WTC11 (cell line): ENCODE results near the gene JAGN1. TPM values are rescaled to one million over a fixed set of nuclear protein-coding genes. Genes with fewer than 3 reads are reported as not detected.
A peak's percentile ranks its signal among the peaks of the same experiment; 100 is the strongest.

Experiments used
- AR ChIP-seq: fragments of 250-450 bp; sonication (Bioruptor Pico); IDR thresholded peaks from 2 replicates; pipeline ENCODE4 v1.9.0; 2021; ENCODE audit warnings: mild to moderate bottlenecking
- E2F4 ChIP-seq: sonication (generic); formaldehyde crosslinking; IDR thresholded peaks from 2 replicates; pipeline ENCODE4 v1.8.1; 2022; ENCODE audit warnings: low read depth, mild to moderate bottlenecking, moderate library complexity, missing genetic modification reagents, borderline replicate concordance
- ELF4 ChIP-seq: sonication (generic); formaldehyde crosslinking; IDR thresholded peaks from 2 replicates; pipeline ENCODE4 v1.8.1; 2022; ENCODE audit warnings: low read depth, mild to moderate bottlenecking, moderate library complexity, missing genetic modification reagents
- GRHL2 ChIP-seq: fragments of 250-450 bp; sonication (Bioruptor Pico); IDR thresholded peaks from 2 replicates; pipeline ENCODE4 v1.8.0; 2022; ENCODE audit warnings: mild to moderate bottlenecking, moderate library complexity; ENCODE audit not compliant: insufficient replicate concordance, severe bottlenecking
- IRF2 ChIP-seq: sonication (generic); formaldehyde crosslinking; IDR thresholded peaks from 2 replicates; pipeline ENCODE4 v1.8.0; 2022; ENCODE audit warnings: low read depth, missing genetic modification reagents, borderline replicate concordance
- MAX ChIP-seq: sonication (generic); formaldehyde crosslinking; IDR thresholded peaks from 2 replicates; pipeline ENCODE4 v1.8.0; 2022; ENCODE audit warnings: mild to moderate bottlenecking, missing genetic modification reagents
- TEAD4 ChIP-seq: sonication (generic); formaldehyde crosslinking; IDR thresholded peaks from 2 replicates; pipeline ENCODE4 v1.8.0; 2022; ENCODE audit warnings: mild to moderate bottlenecking, missing genetic modification reagents
- ZNF263 ChIP-seq: sonication (generic); formaldehyde crosslinking; IDR thresholded peaks from 2 replicates; pipeline ENCODE4 v1.8.1; 2022; ENCODE audit warnings: low read depth, mild to moderate bottlenecking, moderate library complexity, missing genetic modification reagents
- ZNF671 ChIP-seq: fragments of 250-450 bp; sonication (Bioruptor Pico); IDR thresholded peaks from 2 replicates; pipeline ENCODE4 v1.8.0; 2021; ENCODE audit warnings: mild to moderate bottlenecking
- total RNA-seq: library from RNA; stranded (reverse); gene quantifications from 3 replicates; pipeline ENCODE4 v1.2.3, GENCODE V29; 2021
- TF ChIP-seq, protein P1 (sequence below): sonication (generic); formaldehyde crosslinking; IDR thresholded peaks from 2 replicates; pipeline ENCODE4 v1.8.1; 2023; ENCODE audit warnings: mild to moderate bottlenecking, missing genetic modification reagents, borderline replicate concordance
- TF ChIP-seq, protein P2 (sequence below): sonication (generic); formaldehyde crosslinking; conservative IDR thresholded peaks from 2 replicates; pipeline ENCODE4 v1.8.1; 2023; ENCODE audit warnings: mild to moderate bottlenecking, low read depth, missing genetic modification reagents, moderate library complexity
- TF ChIP-seq, protein P3 (sequence below): fragments of 200-600 bp; IDR thresholded peaks from 2 replicates; pipeline ENCODE4 v1.8.0; 2022; ENCODE audit warnings: antibody characterized with exemption
- TF ChIP-seq, protein P4 (sequence below): sonication (generic); formaldehyde crosslinking; IDR thresholded peaks from 2 replicates; pipeline ENCODE4 v1.8.0; 2022; ENCODE audit warnings: mild to moderate bottlenecking, missing genetic modification reagents
- TF ChIP-seq, protein P5 (sequence below): fragments of 250-450 bp; sonication (Bioruptor Pico); conservative IDR thresholded peaks from 2 replicates; pipeline ENCODE4 v1.9.0; 2021; ENCODE audit warnings: mild to moderate bottlenecking
- TF ChIP-seq, protein P6 (sequence below): sonication (generic); formaldehyde crosslinking; IDR thresholded peaks from 2 replicates; pipeline ENCODE4 v1.8.1; 2022; ENCODE audit warnings: low read depth, missing genetic modification reagents, borderline replicate concordance
- TF ChIP-seq, protein P7 (sequence below): sonication (generic); formaldehyde crosslinking; IDR thresholded peaks from 2 replicates; pipeline ENCODE4 v1.8.1; 2023; ENCODE audit warnings: mild to moderate bottlenecking, missing genetic modification reagents

The JAGN1 gene
- total RNA-seq, 1 experiment from 2014 or later, result 25.6 TPM

DNA sequence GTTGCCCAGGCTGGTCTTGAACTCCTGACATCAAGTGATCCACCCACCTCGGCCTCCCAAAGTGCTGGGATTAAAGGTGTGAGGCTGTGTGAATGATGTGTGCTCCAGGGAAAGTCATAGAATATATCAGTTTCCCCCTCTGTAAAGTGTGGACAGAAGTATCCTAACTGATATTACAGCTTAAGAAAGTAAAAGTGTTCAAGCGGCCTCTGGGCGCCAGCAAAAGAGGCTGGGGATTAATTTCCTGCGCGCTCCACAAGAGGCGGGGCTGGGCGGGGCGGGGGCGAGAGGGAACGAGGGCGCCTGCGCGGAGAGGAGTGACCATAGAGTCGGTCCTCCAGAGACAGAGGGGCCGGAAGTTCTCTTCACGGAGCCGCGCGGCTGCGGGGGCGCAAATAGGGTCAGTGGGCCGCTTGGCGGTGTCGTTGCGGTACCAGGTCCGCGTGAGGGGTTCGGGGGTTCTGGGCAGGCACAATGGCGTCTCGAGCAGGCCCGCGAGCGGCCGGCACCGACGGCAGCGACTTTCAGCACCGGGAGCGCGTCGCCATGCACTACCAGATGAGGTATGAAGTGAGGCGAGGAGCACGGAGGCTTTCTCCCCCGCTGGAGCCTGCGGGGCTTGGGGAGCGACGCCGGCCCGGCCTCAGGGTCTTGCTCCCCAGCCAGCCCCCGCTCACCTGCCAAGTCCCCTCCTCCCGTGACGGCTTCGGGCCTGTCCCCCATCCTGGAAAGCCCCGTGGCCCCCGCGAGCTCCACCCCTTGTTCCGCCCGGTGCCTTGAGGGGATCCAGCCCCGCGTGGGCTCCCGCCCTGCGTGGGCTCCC is at the start of gene JAGN1 (continued):
- TF ChIP-seq AR (CRISPR knock-in tag), result no peak
- no peak for TF ChIP-seq ZNF671 (CRISPR knock-in tag)
- TF ChIP-seq MAX (CRISPR knock-in tag), result peak; percentile 81
- no peak for TF ChIP-seq ZNF263 (CRISPR knock-in tag)
- TF ChIP-seq, protein P1, sequence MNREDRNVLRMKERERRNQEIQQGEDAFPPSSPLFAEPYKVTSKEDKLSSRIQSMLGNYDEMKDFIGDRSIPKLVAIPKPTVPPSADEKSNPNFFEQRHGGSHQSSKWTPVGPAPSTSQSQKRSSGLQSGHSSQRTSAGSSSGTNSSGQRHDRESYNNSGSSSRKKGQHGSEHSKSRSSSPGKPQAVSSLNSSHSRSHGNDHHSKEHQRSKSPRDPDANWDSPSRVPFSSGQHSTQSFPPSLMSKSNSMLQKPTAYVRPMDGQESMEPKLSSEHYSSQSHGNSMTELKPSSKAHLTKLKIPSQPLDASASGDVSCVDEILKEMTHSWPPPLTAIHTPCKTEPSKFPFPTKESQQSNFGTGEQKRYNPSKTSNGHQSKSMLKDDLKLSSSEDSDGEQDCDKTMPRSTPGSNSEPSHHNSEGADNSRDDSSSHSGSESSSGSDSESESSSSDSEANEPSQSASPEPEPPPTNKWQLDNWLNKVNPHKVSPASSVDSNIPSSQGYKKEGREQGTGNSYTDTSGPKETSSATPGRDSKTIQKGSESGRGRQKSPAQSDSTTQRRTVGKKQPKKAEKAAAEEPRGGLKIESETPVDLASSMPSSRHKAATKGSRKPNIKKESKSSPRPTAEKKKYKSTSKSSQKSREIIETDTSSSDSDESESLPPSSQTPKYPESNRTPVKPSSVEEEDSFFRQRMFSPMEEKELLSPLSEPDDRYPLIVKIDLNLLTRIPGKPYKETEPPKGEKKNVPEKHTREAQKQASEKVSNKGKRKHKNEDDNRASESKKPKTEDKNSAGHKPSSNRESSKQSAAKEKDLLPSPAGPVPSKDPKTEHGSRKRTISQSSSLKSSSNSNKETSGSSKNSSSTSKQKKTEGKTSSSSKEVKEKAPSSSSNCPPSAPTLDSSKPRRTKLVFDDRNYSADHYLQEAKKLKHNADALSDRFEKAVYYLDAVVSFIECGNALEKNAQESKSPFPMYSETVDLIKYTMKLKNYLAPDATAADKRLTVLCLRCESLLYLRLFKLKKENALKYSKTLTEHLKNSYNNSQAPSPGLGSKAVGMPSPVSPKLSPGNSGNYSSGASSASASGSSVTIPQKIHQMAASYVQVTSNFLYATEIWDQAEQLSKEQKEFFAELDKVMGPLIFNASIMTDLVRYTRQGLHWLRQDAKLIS (CRISPR knock-in tag), result no peak
- TF ChIP-seq TEAD4, result no peak; the same call in 1 of the 2 replicates
- no peak for TF ChIP-seq IRF2 (CRISPR knock-in tag)
- TF ChIP-seq, protein P2, sequence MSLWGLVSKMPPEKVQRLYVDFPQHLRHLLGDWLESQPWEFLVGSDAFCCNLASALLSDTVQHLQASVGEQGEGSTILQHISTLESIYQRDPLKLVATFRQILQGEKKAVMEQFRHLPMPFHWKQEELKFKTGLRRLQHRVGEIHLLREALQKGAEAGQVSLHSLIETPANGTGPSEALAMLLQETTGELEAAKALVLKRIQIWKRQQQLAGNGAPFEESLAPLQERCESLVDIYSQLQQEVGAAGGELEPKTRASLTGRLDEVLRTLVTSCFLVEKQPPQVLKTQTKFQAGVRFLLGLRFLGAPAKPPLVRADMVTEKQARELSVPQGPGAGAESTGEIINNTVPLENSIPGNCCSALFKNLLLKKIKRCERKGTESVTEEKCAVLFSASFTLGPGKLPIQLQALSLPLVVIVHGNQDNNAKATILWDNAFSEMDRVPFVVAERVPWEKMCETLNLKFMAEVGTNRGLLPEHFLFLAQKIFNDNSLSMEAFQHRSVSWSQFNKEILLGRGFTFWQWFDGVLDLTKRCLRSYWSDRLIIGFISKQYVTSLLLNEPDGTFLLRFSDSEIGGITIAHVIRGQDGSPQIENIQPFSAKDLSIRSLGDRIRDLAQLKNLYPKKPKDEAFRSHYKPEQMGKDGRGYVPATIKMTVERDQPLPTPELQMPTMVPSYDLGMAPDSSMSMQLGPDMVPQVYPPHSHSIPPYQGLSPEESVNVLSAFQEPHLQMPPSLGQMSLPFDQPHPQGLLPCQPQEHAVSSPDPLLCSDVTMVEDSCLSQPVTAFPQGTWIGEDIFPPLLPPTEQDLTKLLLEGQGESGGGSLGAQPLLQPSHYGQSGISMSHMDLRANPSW (CRISPR knock-in tag), result no peak
- no peak for TF ChIP-seq E2F4 (CRISPR knock-in tag)
- TF ChIP-seq, protein P3, sequence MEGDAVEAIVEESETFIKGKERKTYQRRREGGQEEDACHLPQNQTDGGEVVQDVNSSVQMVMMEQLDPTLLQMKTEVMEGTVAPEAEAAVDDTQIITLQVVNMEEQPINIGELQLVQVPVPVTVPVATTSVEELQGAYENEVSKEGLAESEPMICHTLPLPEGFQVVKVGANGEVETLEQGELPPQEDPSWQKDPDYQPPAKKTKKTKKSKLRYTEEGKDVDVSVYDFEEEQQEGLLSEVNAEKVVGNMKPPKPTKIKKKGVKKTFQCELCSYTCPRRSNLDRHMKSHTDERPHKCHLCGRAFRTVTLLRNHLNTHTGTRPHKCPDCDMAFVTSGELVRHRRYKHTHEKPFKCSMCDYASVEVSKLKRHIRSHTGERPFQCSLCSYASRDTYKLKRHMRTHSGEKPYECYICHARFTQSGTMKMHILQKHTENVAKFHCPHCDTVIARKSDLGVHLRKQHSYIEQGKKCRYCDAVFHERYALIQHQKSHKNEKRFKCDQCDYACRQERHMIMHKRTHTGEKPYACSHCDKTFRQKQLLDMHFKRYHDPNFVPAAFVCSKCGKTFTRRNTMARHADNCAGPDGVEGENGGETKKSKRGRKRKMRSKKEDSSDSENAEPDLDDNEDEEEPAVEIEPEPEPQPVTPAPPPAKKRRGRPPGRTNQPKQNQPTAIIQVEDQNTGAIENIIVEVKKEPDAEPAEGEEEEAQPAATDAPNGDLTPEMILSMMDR, result no peak
- TF ChIP-seq GRHL2 (CRISPR knock-in tag), result no peak
- TF ChIP-seq, protein P4, sequence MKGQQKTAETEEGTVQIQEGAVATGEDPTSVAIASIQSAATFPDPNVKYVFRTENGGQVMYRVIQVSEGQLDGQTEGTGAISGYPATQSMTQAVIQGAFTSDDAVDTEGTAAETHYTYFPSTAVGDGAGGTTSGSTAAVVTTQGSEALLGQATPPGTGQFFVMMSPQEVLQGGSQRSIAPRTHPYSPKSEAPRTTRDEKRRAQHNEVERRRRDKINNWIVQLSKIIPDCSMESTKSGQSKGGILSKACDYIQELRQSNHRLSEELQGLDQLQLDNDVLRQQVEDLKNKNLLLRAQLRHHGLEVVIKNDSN (CRISPR knock-in tag), result no peak
- TF ChIP-seq, protein P5, sequence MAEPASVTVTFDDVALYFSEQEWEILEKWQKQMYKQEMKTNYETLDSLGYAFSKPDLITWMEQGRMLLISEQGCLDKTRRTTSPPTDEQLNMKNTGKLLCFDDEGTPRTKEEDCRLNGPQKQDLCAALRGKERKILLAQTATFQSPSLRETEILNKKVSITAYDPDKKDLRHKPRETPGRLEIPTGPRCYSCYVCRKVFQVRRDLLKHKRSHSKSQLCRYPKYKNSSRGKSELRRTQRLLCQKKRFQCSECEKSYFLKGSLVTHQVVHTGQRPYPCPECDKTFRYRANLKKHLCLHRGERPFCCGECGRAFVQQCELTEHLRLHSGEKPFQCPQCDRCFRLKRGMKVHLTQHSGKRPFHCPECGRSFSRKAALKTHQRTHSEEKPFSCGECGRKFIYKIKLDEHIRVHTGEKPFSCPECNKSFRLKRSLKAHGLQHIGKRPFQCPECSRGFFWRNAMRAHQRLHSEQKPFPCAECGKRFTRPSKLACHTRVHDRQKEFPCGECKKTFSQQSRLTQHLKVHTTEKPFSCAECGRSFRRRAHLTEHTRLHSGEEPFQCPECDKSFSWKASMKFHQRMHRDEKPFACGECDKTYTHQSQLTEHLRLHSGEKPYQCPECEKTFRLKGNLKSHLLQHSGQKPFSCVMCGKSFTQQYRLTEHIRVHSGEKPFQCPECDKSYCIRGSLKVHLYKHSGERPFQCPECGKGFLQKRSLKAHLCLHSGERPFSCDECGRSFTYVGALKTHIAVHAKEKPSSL (CRISPR knock-in tag), result no peak
- TF ChIP-seq ELF4 (CRISPR knock-in tag), result no peak
- TF ChIP-seq, protein P6, sequence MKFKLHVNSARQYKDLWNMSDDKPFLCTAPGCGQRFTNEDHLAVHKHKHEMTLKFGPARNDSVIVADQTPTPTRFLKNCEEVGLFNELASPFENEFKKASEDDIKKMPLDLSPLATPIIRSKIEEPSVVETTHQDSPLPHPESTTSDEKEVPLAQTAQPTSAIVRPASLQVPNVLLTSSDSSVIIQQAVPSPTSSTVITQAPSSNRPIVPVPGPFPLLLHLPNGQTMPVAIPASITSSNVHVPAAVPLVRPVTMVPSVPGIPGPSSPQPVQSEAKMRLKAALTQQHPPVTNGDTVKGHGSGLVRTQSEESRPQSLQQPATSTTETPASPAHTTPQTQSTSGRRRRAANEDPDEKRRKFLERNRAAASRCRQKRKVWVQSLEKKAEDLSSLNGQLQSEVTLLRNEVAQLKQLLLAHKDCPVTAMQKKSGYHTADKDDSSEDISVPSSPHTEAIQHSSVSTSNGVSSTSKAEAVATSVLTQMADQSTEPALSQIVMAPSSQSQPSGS (CRISPR knock-in tag), result no peak
- TF ChIP-seq, protein P7, sequence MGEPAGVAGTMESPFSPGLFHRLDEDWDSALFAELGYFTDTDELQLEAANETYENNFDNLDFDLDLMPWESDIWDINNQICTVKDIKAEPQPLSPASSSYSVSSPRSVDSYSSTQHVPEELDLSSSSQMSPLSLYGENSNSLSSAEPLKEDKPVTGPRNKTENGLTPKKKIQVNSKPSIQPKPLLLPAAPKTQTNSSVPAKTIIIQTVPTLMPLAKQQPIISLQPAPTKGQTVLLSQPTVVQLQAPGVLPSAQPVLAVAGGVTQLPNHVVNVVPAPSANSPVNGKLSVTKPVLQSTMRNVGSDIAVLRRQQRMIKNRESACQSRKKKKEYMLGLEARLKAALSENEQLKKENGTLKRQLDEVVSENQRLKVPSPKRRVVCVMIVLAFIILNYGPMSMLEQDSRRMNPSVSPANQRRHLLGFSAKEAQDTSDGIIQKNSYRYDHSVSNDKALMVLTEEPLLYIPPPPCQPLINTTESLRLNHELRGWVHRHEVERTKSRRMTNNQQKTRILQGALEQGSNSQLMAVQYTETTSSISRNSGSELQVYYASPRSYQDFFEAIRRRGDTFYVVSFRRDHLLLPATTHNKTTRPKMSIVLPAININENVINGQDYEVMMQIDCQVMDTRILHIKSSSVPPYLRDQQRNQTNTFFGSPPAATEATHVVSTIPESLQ (CRISPR knock-in tag), result 0 out of 2 replicates have a peak, but pooled peaks have one; percentile 56
